ENCODE data around the gene COG5.
A peak's percentile ranks its signal among the peaks of the same experiment; 100 is the strongest.

Gene COG5

DNA sequence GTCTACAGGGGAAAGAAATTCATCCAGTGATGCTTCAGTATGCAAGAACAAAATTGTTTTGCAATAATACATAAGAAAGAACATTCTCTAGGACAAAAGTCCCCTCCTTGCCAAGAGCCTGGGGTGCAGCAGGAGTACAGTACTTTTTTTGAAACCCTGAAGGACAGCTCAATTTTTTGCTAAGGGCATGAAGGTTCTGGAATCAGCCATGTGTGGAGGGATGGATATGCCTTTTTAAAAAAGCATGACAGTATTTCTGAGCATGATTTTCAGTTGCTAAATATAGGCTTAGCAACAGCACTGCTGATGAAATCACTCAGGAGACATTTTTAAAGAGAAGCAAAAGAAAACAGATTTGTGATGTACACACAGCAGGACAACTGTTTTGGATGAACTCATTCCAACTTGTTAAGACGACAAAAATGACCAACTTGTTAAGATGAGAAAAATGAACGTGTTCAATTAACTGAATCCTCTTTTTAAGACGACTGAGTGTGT is 355.6 kb downstream of the COG5 start:
- Histone ChIP-seq H3K4me1 (no peaks in the 10 kb centered on the region), H3K9me3 (no peaks in the 10 kb centered on the region), H3K27me3 (no peaks in the 10 kb centered on the region), H3K4me3 (ENCODE audit: low read depth, low read length) (no peak overlapping the region), H3K36me3 (no peaks in the 10 kb centered on the region)
- DNase-seq, result no peak
- TF ChIP-seq, protein P1, sequence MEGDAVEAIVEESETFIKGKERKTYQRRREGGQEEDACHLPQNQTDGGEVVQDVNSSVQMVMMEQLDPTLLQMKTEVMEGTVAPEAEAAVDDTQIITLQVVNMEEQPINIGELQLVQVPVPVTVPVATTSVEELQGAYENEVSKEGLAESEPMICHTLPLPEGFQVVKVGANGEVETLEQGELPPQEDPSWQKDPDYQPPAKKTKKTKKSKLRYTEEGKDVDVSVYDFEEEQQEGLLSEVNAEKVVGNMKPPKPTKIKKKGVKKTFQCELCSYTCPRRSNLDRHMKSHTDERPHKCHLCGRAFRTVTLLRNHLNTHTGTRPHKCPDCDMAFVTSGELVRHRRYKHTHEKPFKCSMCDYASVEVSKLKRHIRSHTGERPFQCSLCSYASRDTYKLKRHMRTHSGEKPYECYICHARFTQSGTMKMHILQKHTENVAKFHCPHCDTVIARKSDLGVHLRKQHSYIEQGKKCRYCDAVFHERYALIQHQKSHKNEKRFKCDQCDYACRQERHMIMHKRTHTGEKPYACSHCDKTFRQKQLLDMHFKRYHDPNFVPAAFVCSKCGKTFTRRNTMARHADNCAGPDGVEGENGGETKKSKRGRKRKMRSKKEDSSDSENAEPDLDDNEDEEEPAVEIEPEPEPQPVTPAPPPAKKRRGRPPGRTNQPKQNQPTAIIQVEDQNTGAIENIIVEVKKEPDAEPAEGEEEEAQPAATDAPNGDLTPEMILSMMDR (IDR thresholded peaks at IDR 0.05; ENCODE audit: low read depth, low read length), result no peak

GRCh38 chr7:107207459-107207858 is 356.3 kb downstream of the COG5 start:
- H3K4me1 ChIP-seq, result no peaks in the 10 kb centered on the region
- no peak for DNase-seq
- no peak overlapping the region for H3K4me3 ChIP-seq (ENCODE audit: low read depth, low read length)
- TF ChIP-seq, protein P1 (IDR thresholded peaks at IDR 0.05; ENCODE audit: low read depth, low read length), result no peak
- H3K9me3 ChIP-seq, result no peaks in the 10 kb centered on the region
- no peaks in the 10 kb centered on the region for H3K36me3 ChIP-seq
- no peaks in the 10 kb centered on the region for H3K27me3 ChIP-seq

DNA sequence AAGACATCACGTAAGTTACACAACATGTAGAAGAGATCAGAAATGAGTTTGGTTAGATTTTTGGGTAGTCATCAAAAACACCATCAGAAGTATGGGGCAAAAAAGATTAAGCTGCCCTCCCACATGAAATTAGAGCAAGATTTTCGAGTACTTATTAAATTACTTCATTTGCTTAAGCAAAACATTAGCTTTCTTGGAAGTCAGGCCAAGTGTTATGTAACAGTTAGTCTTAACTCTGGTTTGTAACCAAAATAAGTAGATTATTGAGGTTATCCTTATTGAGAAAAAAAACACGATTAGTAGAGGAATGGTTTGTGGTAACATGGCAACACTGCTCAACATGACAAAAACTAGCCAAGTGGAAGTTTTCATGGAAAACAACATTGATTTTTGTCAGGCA is 357.0 kb downstream of the COG5 start:
- Histone ChIP-seq H3K4me3 (ENCODE audit: low read depth, low read length) (no peak overlapping the region), H3K36me3 (peaks cover 6% of the 10 kb centered on the region; the same call in 1 of the 2 replicates), H3K9me3 (no peaks in the 10 kb centered on the region), H3K27me3 (no peaks in the 10 kb centered on the region), H3K4me1 (peaks cover 3% of the 10 kb centered on the region)
- TF ChIP-seq, protein P1 (IDR thresholded peaks at IDR 0.05; ENCODE audit: low read depth, low read length), result no peak
- DNase-seq, result no peak

DNA sequence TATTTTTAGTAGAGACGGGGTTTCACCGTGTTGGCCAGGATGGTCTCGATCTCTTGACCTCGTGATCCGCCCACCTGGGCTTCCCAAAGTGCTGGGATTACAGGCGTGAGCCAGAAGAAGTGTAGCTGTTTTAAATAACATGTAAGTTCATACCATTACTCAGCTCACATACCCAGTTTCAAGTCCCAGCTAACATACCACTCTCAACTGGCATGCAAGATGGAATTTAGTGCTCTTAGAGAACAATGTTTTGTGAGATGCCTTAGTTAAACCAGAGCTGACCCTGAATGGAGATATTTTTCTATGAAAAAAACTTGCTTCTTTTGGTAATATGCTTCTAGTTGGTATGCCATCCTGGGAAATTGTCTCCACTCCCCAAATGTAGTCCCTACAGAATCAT is 357.6 kb downstream of the COG5 start:
- no peaks in the 10 kb centered on the region for H3K9me3 ChIP-seq
- H3K4me3 ChIP-seq (ENCODE audit: low read depth, low read length), result no peak overlapping the region
- peaks cover 3% of the 10 kb centered on the region for H3K4me1 ChIP-seq
- no peaks in the 10 kb centered on the region for H3K27me3 ChIP-seq
- TF ChIP-seq, protein P1 (IDR thresholded peaks at IDR 0.05; ENCODE audit: low read depth, low read length), result no peak
- DNase-seq, result no peak
- peaks cover 7% of the 10 kb centered on the region; the same call in 1 of the 2 replicates for H3K36me3 ChIP-seq

- Histone ChIP-seq H3K27me3 (no peaks in the 10 kb centered on the region), H3K4me1 (peaks cover 3% of the 10 kb centered on the region), H3K9me3 (no peaks in the 10 kb centered on the region), H3K4me3 (ENCODE audit: low read depth, low read length) (no peak overlapping the region), H3K36me3 (peaks cover 9% of the 10 kb centered on the region; the same call in 1 of the 2 replicates)
- no peak for DNase-seq
- TF ChIP-seq, protein P1 (IDR thresholded peaks at IDR 0.05; ENCODE audit: low read depth, low read length), result no peak
Observed at GRCh38 chr7:107203607-107204006, 360.1 kb downstream of the COG5 start.

- peaks cover 3% of the 10 kb centered on the region for H3K4me1 ChIP-seq
- peak; percentile 75 for DNase-seq
Observed at GRCh38 chr7:107201795-107202450, 361.8 kb downstream of the COG5 start.

More at GRCh38 chr7:107201795-107202450, 361.8 kb downstream of the COG5 start:
- Histone ChIP-seq H3K9me3 (no peaks in the 10 kb centered on the region), H3K4me3 (ENCODE audit: low read depth, low read length) (no peak overlapping the region), H3K27me3 (no peaks in the 10 kb centered on the region), H3K36me3 (peaks cover 9% of the 10 kb centered on the region)
- TF ChIP-seq, protein P1 (IDR thresholded peaks at IDR 0.05; ENCODE audit: low read depth, low read length), result peak; percentile 85
